H9 (cell line): Measurements from ENCODE around the gene CERS4. TPM values are rescaled to one million over a fixed set of nuclear protein-coding genes. Genes with fewer than 3 reads are reported as not detected.

Experiments
- DNase-seq: peaks from one replicate; pipeline ENCODE4 v3.0.0-alpha.2; 2017
- H2AFZ ChIP-seq: one replicate; pipeline ENCODE4 v1.6.1; 2013; ENCODE audit warnings: mild to moderate bottlenecking, low read length, control low read depth, moderate library complexity
- H2AK5ac ChIP-seq: 2 replicates; pipeline ENCODE4 v1.6.1; 2013; ENCODE audit warnings: low read length, control low read depth, mixed read lengths; ENCODE audit not compliant: insufficient read length
- H2BK120ac ChIP-seq: one replicate; pipeline ENCODE4 v1.6.1; 2013; ENCODE audit warnings: low read depth, mild to moderate bottlenecking, low read length, control low read depth, inconsistent platforms; ENCODE audit not compliant: poor library complexity, severe bottlenecking
- H2BK12ac ChIP-seq: 2 replicates; pipeline ENCODE4 v1.6.1; 2013; ENCODE audit warnings: low read length, control low read depth, mixed read lengths, low read depth; ENCODE audit not compliant: insufficient read length
- H2BK15ac ChIP-seq: 2 replicates; pipeline ENCODE4 v1.6.1; 2013; ENCODE audit warnings: low read depth, low read length, control low read depth
- H2BK20ac ChIP-seq: one replicate; pipeline ENCODE4 v1.6.1; 2013; ENCODE audit warnings: low read depth, mild to moderate bottlenecking, low read length, control low read depth, inconsistent platforms; ENCODE audit not compliant: poor library complexity, severe bottlenecking
- H2BK5ac ChIP-seq: 2 replicates; pipeline ENCODE4 v1.6.1; 2013; ENCODE audit warnings: low read length, control low read depth, mixed read lengths; ENCODE audit not compliant: insufficient read length
- H3K14ac ChIP-seq: 2 replicates; pipeline ENCODE4 v1.6.1; 2013; ENCODE audit warnings: low read length, control low read depth; ENCODE audit not compliant: insufficient read depth
- H3K18ac ChIP-seq: 2 replicates; pipeline ENCODE4 v1.6.1; 2013; ENCODE audit warnings: low read depth, mild to moderate bottlenecking, mixed read lengths, low read length, control low read depth; ENCODE audit not compliant: insufficient read length
- H3K23ac ChIP-seq: 2 replicates; pipeline ENCODE4 v1.6.1; 2013; ENCODE audit warnings: low read length, control low read depth, mixed read lengths, low read depth; ENCODE audit not compliant: insufficient read length
- H3K23me2 ChIP-seq: 2 replicates; pipeline ENCODE4 v1.6.1; 2013; ENCODE audit warnings: low read depth, mild to moderate bottlenecking, mixed read lengths, low read length, control low read depth; ENCODE audit not compliant: insufficient read length, poor library complexity, severe bottlenecking
- H3K27ac ChIP-seq: 2 replicates; pipeline ENCODE4 v1.5.1; 2013; ENCODE audit warnings: low read length, control low read depth, mixed read lengths, low read depth; ENCODE audit not compliant: insufficient read length
- H3K27me3 ChIP-seq: 2 replicates; pipeline ENCODE4 v1.6.1; 2013; ENCODE audit warnings: low read length, control low read depth, inconsistent platforms; ENCODE audit not compliant: insufficient read depth
- H3K4ac ChIP-seq: 2 replicates; pipeline ENCODE4 v1.6.1; 2013; ENCODE audit warnings: low read depth, mild to moderate bottlenecking, control low read depth, inconsistent platforms, low read length, moderate library complexity
- H3K4me1 ChIP-seq: 2 replicates; pipeline ENCODE4 v1.6.1; 2013; ENCODE audit warnings: low read length, control low read depth, inconsistent platforms; ENCODE audit not compliant: insufficient read depth
- H3K4me2 ChIP-seq: 2 replicates; pipeline ENCODE4 v1.6.1; 2013; ENCODE audit warnings: low read length, control low read depth, mixed read lengths; ENCODE audit not compliant: insufficient read length, insufficient read depth
- H3K56ac ChIP-seq: 2 replicates; pipeline ENCODE4 v1.6.1; 2013; ENCODE audit warnings: low read depth, mild to moderate bottlenecking, mixed read lengths, low read length, control low read depth; ENCODE audit not compliant: insufficient read length
- H3K79me1 ChIP-seq: 2 replicates; pipeline ENCODE4 v1.6.1; 2013; ENCODE audit warnings: low read depth, mild to moderate bottlenecking, moderate library complexity, low read length, control low read depth, inconsistent platforms; ENCODE audit not compliant: insufficient read depth, poor library complexity, severe bottlenecking
- H3K79me2 ChIP-seq: 2 replicates; pipeline ENCODE4 v1.6.1; 2013; ENCODE audit warnings: low read length, control low read depth, inconsistent platforms; ENCODE audit not compliant: insufficient read depth
- H3K9ac ChIP-seq: 2 replicates; pipeline ENCODE4 v1.6.1; 2013; ENCODE audit warnings: low read length, control low read depth, mixed read lengths; ENCODE audit not compliant: insufficient read length; ENCODE audit errors: extremely low read depth
- H3K9me3 ChIP-seq: one replicate; pipeline ENCODE4 v1.6.1; 2013; ENCODE audit warnings: low read depth, low read length, inconsistent platforms; ENCODE audit not compliant: control insufficient read depth
- H3T11ph ChIP-seq: one replicate; pipeline ENCODE4 v1.6.1; 2013; ENCODE audit warnings: mild to moderate bottlenecking, low read length, control low read depth, inconsistent platforms
- H4K20me1 ChIP-seq: one replicate; pipeline ENCODE4 v1.6.1; 2013; ENCODE audit not compliant: control insufficient read depth, insufficient read length, insufficient read depth
- H4K5ac ChIP-seq: 2 replicates; pipeline ENCODE4 v1.6.1; 2013; ENCODE audit warnings: low read depth, mild to moderate bottlenecking, mixed read lengths, low read length, control low read depth; ENCODE audit not compliant: insufficient read length
- H4K8ac ChIP-seq: replicated peaks from 2 replicates; pipeline ENCODE4 v1.6.1; 2013; ENCODE audit warnings: low read length, control low read depth, mixed read lengths, low read depth; ENCODE audit not compliant: insufficient read length
- H4K91ac ChIP-seq: 2 replicates; pipeline ENCODE4 v1.6.1; 2013; ENCODE audit warnings: low read depth, mild to moderate bottlenecking, moderate library complexity, mixed read lengths, low read length, control low read depth; ENCODE audit not compliant: insufficient read length
- H3K27ac Mint-ChIP-seq, 3 experiments: 2 replicates in 2 of 3; 3 replicates in 1 of 3; pipeline ENCODE4 v1.8.0; 2020 to 2021; ENCODE audit warnings: mixed read lengths in 3 of 3, mild to moderate bottlenecking in 1 of 3, moderate library complexity in 1 of 3
- H3K27me3 Mint-ChIP-seq: 2 replicates; pipeline ENCODE4 v1.8.0; 2021; ENCODE audit warnings: low read depth, mild to moderate bottlenecking, moderate library complexity, mixed read lengths
- H3K36me3 Mint-ChIP-seq, 3 experiments: 2 replicates in 2 of 3; 3 replicates in 1 of 3; pipeline ENCODE4 v1.8.0; 2020 to 2021; ENCODE audit warnings: low read depth in 3 of 3, mixed read lengths in 3 of 3; ENCODE audit not compliant: insufficient read depth in 1 of 3
- H3K4me1 Mint-ChIP-seq, 2 experiments: 2 replicates each; pipeline ENCODE4 v1.8.0; 2020; ENCODE audit warnings: mixed read lengths in 2 of 2
- H3K4me3 Mint-ChIP-seq, 2 experiments: 2 replicates in 1 of 2; 3 replicates in 1 of 2; pipeline ENCODE4 v1.8.0; 2020 to 2021; ENCODE audit warnings: mild to moderate bottlenecking in 2 of 2, mixed read lengths in 2 of 2, moderate library complexity in 1 of 2
- H3K9me3 Mint-ChIP-seq, 2 experiments: 2 replicates in 1 of 2; 3 replicates in 1 of 2; pipeline ENCODE4 v1.8.0; 2020; ENCODE audit warnings: mild to moderate bottlenecking in 2 of 2, mixed read lengths in 2 of 2, moderate library complexity in 1 of 2
- CTCF ChIP-seq: fragments of 200-600 bp; sonication (generic); conservative IDR thresholded peaks from 3 replicates; pipeline ENCODE4 v1.8.0; 2021; ENCODE audit warnings: antibody characterized with exemption, mild to moderate bottlenecking
- WGBS: extraction: QIAGEN DNeasy Blood & Tissue Kit; methylation state at CpG from one replicate; pipeline ENCODE4 v1.1.7; 2013; ENCODE audit warnings: missing lambda C conversion rate, low lambda C conversion rate, mixed read lengths; ENCODE audit not compliant: insufficient read length; ENCODE audit errors: extremely low coverage; 5-methylcytosine and 5-hydroxymethylcytosine counted together
- total RNA-seq: library from RNA; stranded (reverse); gene quantifications from 2 replicates; pipeline ENCODE4 v1.2.1, GENCODE V29; 2021

CERS4 gene
- total RNA-seq, 1 experiment from 2014 or later: 62.6 TPM

GRCh38 chr19:8168537-8168936, 40.6 kb upstream of the CERS4 start:
- Histone ChIP-seq H3K23me2 (no peaks in the 10 kb centered on the region), H2BK15ac (no peak overlapping the region), H4K20me1 (no peaks in the 10 kb centered on the region), H3K56ac (no peak overlapping the region), H2AK5ac (no peak overlapping the region), H3K14ac (no peak overlapping the region), H2BK12ac (no peak overlapping the region), H3K27ac (no peak overlapping the region), H3T11ph (no peak overlapping the region), H3K27me3 (no peaks in the 10 kb centered on the region), H4K5ac (no peak overlapping the region), H3K79me2 (no peaks in the 10 kb centered on the region), H3K4me1 (no peaks in the 10 kb centered on the region), H3K9me3 (no peaks in the 10 kb centered on the region), H4K91ac (no peak overlapping the region), H3K4ac (no peak overlapping the region), H2BK20ac (no peak overlapping the region), H2AFZ (no peak overlapping the region), H3K18ac (no peak overlapping the region), H3K9ac (no peak overlapping the region), H4K8ac (no peak overlapping the region), H3K4me2 (no peak overlapping the region), H3K23ac (no peak overlapping the region), H2BK120ac (no peak overlapping the region), H2BK5ac (no peak overlapping the region), H3K79me1 (no peaks in the 10 kb centered on the region)
- no peak for DNase-seq
- Mint-ChIP-seq H3K27ac (no peak overlapping the region), H3K27me3 (peaks cover 4% of the 10 kb centered on the region; the same call in 1 of the 2 replicates), H3K9me3 (no peaks in the 10 kb centered on the region), H3K4me1 (peaks cover 6 to 7% of the 10 kb centered on the region in 2 experiments), H3K36me3 (no peaks in the 10 kb centered on the region), H3K4me3 (no peak overlapping the region)
- no peak for TF ChIP-seq CTCF
- no CpG with 5 or more reads among the region's 7 CpGs for WGBS
